A673 (cell line): Measurements from ENCODE around the gene TRIM13. TPM values are rescaled to one million over a fixed set of nuclear protein-coding genes. Genes with fewer than 3 reads are reported as not detected.

ENCODE experiments used
- BruUV-seq: library from RNA; stranded (reverse); fragments of 400-500 nt; replicated peaks from 2 replicates; lab custom pipeline; 2021; lab: Mats Ljungman, UMichigan
- CTCF ChIA-PET: fragments of 300-600 bp; sonication (Branson Sonifier 250); formaldehyde crosslinking; loops from one replicate; lab custom pipeline; 2022; ENCODE audit warnings: antibody characterized with exemption; lab: Charles Lee
- POLR2A ChIA-PET: fragments of 300-600 bp; sonication (Branson Sonifier 250); formaldehyde crosslinking; loops from one replicate; lab custom pipeline; 2022; ENCODE audit warnings: antibody characterized with exemption; ENCODE audit not compliant: low non-redundant PET; lab: Charles Lee
- DNase-seq: peaks from one replicate; pipeline ENCODE4 v3.0.0-alpha.2; 2015; ENCODE audit warnings: low spot score
- H3K27ac ChIP-seq: fragments of 200-600 bp; sonication (generic); 2 replicates; pipeline ENCODE4 v1.5.1; 2016; ENCODE audit warnings: mixed run types, low read depth, mild to moderate bottlenecking, mixed read lengths, antibody characterized with exemption, low read length; ENCODE audit not compliant: poor library complexity, severe bottlenecking
- H3K27me3 ChIP-seq: fragments of 200-600 bp; sonication (generic); replicated peaks from 2 replicates; pipeline ENCODE4 v1.6.1; 2017; ENCODE audit warnings: mixed run types, low read depth, mild to moderate bottlenecking, mixed read lengths, antibody characterized with exemption, low read length; ENCODE audit not compliant: insufficient read depth, poor library complexity
- H3K36me3 ChIP-seq: fragments of 200-600 bp; sonication (generic); 2 replicates; pipeline ENCODE4 v1.6.1; 2016; ENCODE audit warnings: mixed run types, mild to moderate bottlenecking, mixed read lengths, antibody characterized with exemption, low read length; ENCODE audit not compliant: insufficient read depth, poor library complexity, severe bottlenecking
- H3K4me1 ChIP-seq: fragments of 200-600 bp; sonication (generic); 2 replicates; pipeline ENCODE4 v1.6.1; 2017; ENCODE audit warnings: mixed run types, mild to moderate bottlenecking, mixed read lengths, antibody characterized with exemption, low read length; ENCODE audit not compliant: insufficient read depth, poor library complexity, severe bottlenecking
- H3K4me3 ChIP-seq: fragments of 200-600 bp; sonication (generic); 2 replicates; pipeline ENCODE4 v1.5.1; 2016; ENCODE audit warnings: low read depth, mixed run types, mild to moderate bottlenecking, mixed read lengths, low read length; ENCODE audit not compliant: poor library complexity, severe bottlenecking
- H3K9me3 ChIP-seq: fragments of 200-600 bp; sonication (generic); 2 replicates; pipeline ENCODE4 v1.6.1; 2016; ENCODE audit warnings: mixed run types, low read depth, mild to moderate bottlenecking, mixed read lengths, antibody characterized with exemption, low read length; ENCODE audit not compliant: poor library complexity, severe bottlenecking
- EZH2 ChIP-seq: fragments of 200-600 bp; sonication (generic); IDR thresholded peaks from 2 replicates; pipeline ENCODE4 v1.6.1; 2017; ENCODE audit warnings: borderline replicate concordance, low read depth, mild to moderate bottlenecking, mixed read lengths, antibody characterized with exemption, low read length; ENCODE audit not compliant: poor library complexity, severe bottlenecking
- intact Hi-C: fragments of 100-400 bp; cut with micrococcal nuclease; formaldehyde crosslinking; loops from one replicate; pipeline ENCODE4 v1.10.0; 2022; ENCODE audit not compliant: unreplicated experiment
- total RNA-seq: library from RNA; stranded (reverse); gene quantifications from 2 replicates; pipeline ENCODE4 v1.2.3, GENCODE V29; 2021
- TF ChIP-seq, protein P1 (sequence below): fragments of 300-800, 200-600 bp; sonication (generic); conservative IDR thresholded peaks from 2 replicates; pipeline ENCODE4 v1.5.1; 2017; ENCODE audit warnings: low read depth, mild to moderate bottlenecking, antibody characterized with exemption, low read length, moderate library complexity, mixed read lengths

Gene TRIM13
- total RNA-seq, 1 experiment from 2014 or later = 38.7 TPM

DNA sequence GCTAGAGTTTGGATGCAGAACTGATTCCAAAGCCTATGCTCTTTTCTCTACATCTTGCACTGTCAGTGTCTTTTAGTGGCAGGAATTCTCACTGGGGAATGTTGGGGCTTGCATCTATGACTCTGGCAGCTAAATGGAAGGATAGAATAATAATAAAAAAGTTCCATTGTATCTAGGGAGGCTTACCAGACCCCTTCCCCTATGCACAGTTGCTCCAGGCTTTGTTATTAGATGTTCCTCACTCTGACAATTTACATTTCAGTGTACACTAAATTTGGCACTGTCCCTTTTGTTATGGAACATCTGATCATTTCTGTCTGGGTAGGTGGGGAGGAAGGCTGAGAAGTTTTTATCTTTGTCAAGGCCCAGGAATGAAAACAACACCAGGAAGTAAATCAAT, 3.7 kb upstream of the TRIM13 start:
- no peak for TF ChIP-seq EZH2
- TF ChIP-seq, protein P1, sequence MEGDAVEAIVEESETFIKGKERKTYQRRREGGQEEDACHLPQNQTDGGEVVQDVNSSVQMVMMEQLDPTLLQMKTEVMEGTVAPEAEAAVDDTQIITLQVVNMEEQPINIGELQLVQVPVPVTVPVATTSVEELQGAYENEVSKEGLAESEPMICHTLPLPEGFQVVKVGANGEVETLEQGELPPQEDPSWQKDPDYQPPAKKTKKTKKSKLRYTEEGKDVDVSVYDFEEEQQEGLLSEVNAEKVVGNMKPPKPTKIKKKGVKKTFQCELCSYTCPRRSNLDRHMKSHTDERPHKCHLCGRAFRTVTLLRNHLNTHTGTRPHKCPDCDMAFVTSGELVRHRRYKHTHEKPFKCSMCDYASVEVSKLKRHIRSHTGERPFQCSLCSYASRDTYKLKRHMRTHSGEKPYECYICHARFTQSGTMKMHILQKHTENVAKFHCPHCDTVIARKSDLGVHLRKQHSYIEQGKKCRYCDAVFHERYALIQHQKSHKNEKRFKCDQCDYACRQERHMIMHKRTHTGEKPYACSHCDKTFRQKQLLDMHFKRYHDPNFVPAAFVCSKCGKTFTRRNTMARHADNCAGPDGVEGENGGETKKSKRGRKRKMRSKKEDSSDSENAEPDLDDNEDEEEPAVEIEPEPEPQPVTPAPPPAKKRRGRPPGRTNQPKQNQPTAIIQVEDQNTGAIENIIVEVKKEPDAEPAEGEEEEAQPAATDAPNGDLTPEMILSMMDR = no peak
- no peak for DNase-seq
- Histone ChIP-seq H3K4me3 (no peak overlapping the region), H3K27ac (no peak overlapping the region), H3K27me3 (no peaks in the 10 kb centered on the region), H3K9me3 (no peaks in the 10 kb centered on the region), H3K4me1 (peaks cover 7% of the 10 kb centered on the region), H3K36me3 (peaks cover 2% of the 10 kb centered on the region)
- ChIA-PET CTCF (no interaction called here), POLR2A (no interaction called here)
- intact Hi-C loops = no loop called here
- BruUV-seq = no TSS peak

DNA sequence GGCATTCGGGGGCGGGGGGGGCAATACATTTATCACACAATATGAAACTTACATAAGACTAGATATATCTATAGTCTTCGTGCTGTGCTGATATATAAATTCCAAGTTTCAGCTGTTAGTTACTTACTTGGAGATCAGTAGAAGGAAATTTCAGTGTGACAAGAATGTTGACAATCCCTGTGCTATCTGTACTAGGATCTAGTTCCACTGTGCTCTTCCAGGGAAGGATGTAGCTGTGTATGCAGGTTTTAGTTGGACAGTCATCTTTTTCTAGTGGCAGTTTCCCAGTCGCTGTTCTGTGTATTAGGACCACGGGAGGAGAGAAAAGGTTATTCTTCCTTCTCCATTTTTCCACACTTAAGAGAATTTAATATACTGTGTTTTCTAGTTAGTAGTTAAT, 3.2 kb upstream of the TRIM13 start:
- no peaks in the 10 kb centered on the region for H3K9me3 ChIP-seq
- ChIA-PET POLR2A (no interaction called here), CTCF (interaction anchor here (1.0 kb wide), 1 partner anchor 17 kb away, joined by 3 read pairs; no protein-coding TSS in a partner anchor)
- no peaks in the 10 kb centered on the region for H3K27me3 ChIP-seq
- no peak for DNase-seq
- intact Hi-C loops = no loop called here
- no peak overlapping the region for H3K27ac ChIP-seq
- TF ChIP-seq, protein P1 = no peak
- TF ChIP-seq EZH2 = no peak
- H3K4me1 ChIP-seq = peaks cover 10% of the 10 kb centered on the region
- BruUV-seq = no TSS peak
- no peak overlapping the region for H3K4me3 ChIP-seq
- H3K36me3 ChIP-seq = peaks cover 8% of the 10 kb centered on the region

DNA sequence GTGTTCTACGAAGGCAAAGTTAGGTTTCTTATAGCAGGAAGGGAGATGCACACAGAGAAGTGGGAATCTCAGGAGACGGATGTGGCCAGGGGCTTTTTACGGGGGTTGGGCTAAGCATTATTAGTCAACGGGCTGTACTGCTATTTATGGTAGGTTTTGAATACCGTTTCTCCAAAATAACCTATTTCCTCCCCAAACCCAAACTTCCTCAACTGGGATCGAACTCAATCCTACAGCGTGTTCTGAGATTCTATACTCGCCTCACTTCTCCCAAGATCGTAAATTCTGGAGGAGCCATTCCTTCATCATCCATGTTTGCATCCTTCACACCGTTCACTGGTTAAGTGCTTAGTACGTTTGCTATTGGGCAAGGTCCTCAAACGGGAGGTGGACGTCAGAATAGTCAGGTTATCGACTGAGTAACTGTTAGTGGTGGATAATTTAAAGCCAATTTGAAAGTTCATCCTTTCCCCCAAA, 1.2 kb upstream of the TRIM13 start:
- Histone ChIP-seq H3K9me3 (no peaks in the 10 kb centered on the region), H3K27me3 (no peaks in the 10 kb centered on the region), H3K36me3 (peaks cover 27% of the 10 kb centered on the region), H3K27ac (peak overlapping the region; percentile 94), H3K4me3 (peak overlapping the region; percentile 81), H3K4me1 (peaks cover 23% of the 10 kb centered on the region)
- CTCF ChIA-PET = no interaction called here
- intact Hi-C loops = loop anchor here (2.0 to 5.0 kb wide), 2 partner anchors 87 to 537 kb away; no protein-coding TSS in a partner anchor
- POLR2A ChIA-PET = no interaction called here
- TSS peak; percentile 72 for BruUV-seq
- DNase-seq = no peak
- TF ChIP-seq EZH2 = no peak
- TF ChIP-seq, protein P1 = no peak
